Measurements from ENCODE around the gene NTM.

DNA sequence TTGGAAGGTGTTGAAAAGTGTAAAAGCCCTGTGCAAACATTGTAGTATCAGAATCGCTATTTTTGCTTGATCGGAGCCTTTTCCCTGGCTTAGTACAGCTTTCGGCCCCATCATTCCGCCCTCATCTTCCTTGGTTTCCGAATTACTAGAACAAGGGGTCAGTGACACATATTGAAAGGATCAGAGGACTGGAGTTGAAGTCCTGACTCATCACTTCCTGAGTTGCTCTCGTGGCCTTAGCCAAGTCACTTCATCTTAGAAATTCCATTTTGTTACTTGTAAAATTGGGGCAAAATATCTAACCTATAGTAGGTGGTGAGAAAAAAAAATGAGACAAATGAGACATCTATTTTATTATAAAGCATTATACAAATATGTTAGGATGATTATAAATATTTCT is 375.0 kb downstream of the NTM start:
- TF ChIP-seq POLR2AphosphoS5 (IDR thresholded peaks at IDR 0.05) (no peak), POLR2A (IDR thresholded peaks at IDR 0.05) (no peak), EP300 (IDR thresholded peaks at IDR 0.05) (no peak)
- TF ChIP-seq, protein P1, sequence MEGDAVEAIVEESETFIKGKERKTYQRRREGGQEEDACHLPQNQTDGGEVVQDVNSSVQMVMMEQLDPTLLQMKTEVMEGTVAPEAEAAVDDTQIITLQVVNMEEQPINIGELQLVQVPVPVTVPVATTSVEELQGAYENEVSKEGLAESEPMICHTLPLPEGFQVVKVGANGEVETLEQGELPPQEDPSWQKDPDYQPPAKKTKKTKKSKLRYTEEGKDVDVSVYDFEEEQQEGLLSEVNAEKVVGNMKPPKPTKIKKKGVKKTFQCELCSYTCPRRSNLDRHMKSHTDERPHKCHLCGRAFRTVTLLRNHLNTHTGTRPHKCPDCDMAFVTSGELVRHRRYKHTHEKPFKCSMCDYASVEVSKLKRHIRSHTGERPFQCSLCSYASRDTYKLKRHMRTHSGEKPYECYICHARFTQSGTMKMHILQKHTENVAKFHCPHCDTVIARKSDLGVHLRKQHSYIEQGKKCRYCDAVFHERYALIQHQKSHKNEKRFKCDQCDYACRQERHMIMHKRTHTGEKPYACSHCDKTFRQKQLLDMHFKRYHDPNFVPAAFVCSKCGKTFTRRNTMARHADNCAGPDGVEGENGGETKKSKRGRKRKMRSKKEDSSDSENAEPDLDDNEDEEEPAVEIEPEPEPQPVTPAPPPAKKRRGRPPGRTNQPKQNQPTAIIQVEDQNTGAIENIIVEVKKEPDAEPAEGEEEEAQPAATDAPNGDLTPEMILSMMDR (IDR thresholded peaks at IDR 0.05): no peak
